Measurements from ENCODE around the gene TMEM215.

GRCh38 chr9:32807217-32807616, 23.9 kb downstream of the TMEM215 start:
- TF ChIP-seq, protein P1, sequence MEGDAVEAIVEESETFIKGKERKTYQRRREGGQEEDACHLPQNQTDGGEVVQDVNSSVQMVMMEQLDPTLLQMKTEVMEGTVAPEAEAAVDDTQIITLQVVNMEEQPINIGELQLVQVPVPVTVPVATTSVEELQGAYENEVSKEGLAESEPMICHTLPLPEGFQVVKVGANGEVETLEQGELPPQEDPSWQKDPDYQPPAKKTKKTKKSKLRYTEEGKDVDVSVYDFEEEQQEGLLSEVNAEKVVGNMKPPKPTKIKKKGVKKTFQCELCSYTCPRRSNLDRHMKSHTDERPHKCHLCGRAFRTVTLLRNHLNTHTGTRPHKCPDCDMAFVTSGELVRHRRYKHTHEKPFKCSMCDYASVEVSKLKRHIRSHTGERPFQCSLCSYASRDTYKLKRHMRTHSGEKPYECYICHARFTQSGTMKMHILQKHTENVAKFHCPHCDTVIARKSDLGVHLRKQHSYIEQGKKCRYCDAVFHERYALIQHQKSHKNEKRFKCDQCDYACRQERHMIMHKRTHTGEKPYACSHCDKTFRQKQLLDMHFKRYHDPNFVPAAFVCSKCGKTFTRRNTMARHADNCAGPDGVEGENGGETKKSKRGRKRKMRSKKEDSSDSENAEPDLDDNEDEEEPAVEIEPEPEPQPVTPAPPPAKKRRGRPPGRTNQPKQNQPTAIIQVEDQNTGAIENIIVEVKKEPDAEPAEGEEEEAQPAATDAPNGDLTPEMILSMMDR (IDR thresholded peaks at IDR 0.05; ENCODE audit: poor library complexity, severe bottlenecking): no peak
- no peak for TF ChIP-seq POLR2AphosphoS5 (IDR thresholded peaks at IDR 0.05)
- TF ChIP-seq, protein P2, sequence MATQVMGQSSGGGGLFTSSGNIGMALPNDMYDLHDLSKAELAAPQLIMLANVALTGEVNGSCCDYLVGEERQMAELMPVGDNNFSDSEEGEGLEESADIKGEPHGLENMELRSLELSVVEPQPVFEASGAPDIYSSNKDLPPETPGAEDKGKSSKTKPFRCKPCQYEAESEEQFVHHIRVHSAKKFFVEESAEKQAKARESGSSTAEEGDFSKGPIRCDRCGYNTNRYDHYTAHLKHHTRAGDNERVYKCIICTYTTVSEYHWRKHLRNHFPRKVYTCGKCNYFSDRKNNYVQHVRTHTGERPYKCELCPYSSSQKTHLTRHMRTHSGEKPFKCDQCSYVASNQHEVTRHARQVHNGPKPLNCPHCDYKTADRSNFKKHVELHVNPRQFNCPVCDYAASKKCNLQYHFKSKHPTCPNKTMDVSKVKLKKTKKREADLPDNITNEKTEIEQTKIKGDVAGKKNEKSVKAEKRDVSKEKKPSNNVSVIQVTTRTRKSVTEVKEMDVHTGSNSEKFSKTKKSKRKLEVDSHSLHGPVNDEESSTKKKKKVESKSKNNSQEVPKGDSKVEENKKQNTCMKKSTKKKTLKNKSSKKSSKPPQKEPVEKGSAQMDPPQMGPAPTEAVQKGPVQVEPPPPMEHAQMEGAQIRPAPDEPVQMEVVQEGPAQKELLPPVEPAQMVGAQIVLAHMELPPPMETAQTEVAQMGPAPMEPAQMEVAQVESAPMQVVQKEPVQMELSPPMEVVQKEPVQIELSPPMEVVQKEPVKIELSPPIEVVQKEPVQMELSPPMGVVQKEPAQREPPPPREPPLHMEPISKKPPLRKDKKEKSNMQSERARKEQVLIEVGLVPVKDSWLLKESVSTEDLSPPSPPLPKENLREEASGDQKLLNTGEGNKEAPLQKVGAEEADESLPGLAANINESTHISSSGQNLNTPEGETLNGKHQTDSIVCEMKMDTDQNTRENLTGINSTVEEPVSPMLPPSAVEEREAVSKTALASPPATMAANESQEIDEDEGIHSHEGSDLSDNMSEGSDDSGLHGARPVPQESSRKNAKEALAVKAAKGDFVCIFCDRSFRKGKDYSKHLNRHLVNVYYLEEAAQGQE (IDR thresholded peaks at IDR 0.05; ENCODE audit: borderline replicate concordance): no peak
